HCT116 (cell line): Measurements from ENCODE around the gene TUBA3C.

Source experiments
- CBX3 ChIP-seq: IDR thresholded peaks from 2 replicates; pipeline ENCODE4 v1.6.1; 2012; ENCODE audit warnings: low read depth
- CEBPB ChIP-seq: IDR thresholded peaks from 2 replicates; pipeline ENCODE4 v1.6.1; 2012; ENCODE audit warnings: low read depth
- CTCF ChIP-seq, 3 experiments: fragments of 200-600 bp in 1 of 3; sonication (generic) in 1 of 3; IDR thresholded peaks in 2 of 3; conservative IDR thresholded peaks in 1 of 3; 2 replicates each; pipeline ENCODE4 v1.5.1; 2012 to 2017; ENCODE audit warnings: low read depth in 2 of 3, low read length in 2 of 3, antibody characterized with exemption in 1 of 3, borderline replicate concordance in 1 of 3, control low read depth in 1 of 3, mild to moderate bottlenecking in 1 of 3, mixed read lengths in 1 of 3, mixed run types in 1 of 3, moderate library complexity in 1 of 3; ENCODE audit not compliant: insufficient read depth in 1 of 3
- EZH2 ChIP-seq: fragments of 200-600 bp; sonication (generic); IDR thresholded peaks from 2 replicates; pipeline ENCODE4 v1.6.1; 2017; ENCODE audit warnings: antibody characterized with exemption, mixed run types
- EZH2phosphoT487 ChIP-seq: fragments of 200-600 bp; IDR thresholded peaks from 2 replicates; pipeline ENCODE4 v1.6.1; 2018; ENCODE audit warnings: antibody characterized with exemption, borderline replicate concordance
- MAX ChIP-seq: IDR thresholded peaks from 2 replicates; pipeline ENCODE4 v1.6.1; 2012
- POLR2A ChIP-seq: IDR thresholded peaks from 2 replicates; pipeline ENCODE4 v1.7.0; 2011; ENCODE audit warnings: borderline replicate concordance; ENCODE audit not compliant: insufficient read depth, insufficient read length; ENCODE audit errors: extremely low read depth
- POLR2AphosphoS5 ChIP-seq: IDR thresholded peaks from 2 replicates; pipeline ENCODE4 v1.6.1; 2011; ENCODE audit warnings: mild to moderate bottlenecking, low read depth, low read length, moderate library complexity
- SP1 ChIP-seq: IDR thresholded peaks from 2 replicates; pipeline ENCODE4 v1.6.1; 2012; ENCODE audit warnings: low read depth
- ZFX ChIP-seq: fragments of 450-650 bp; IDR thresholded peaks from 2 replicates; pipeline ENCODE4 v1.6.1; 2017
- ZNF274 ChIP-seq: fragments of 200-500 bp; sonication (Bioruptor generic); IDR thresholded peaks from 2 replicates; pipeline ENCODE4 v1.6.1; 2014; ENCODE audit warnings: mild to moderate bottlenecking, low read depth, low read length, inconsistent platforms

- TF ChIP-seq MAX, result no peak
- TF ChIP-seq SP1, result no peak
- TF ChIP-seq CBX3, result no peak
- no peak for TF ChIP-seq CTCF (IDR thresholded peaks at IDR 0.05 in 2 of 3, conservative IDR thresholded peaks at IDR 0.05 in 1 of 3; ENCODE audit: borderline replicate concordance in 1 of 3, insufficient read depth in 1 of 3, low read depth in 2 of 3, low read length in 2 of 3)
- no peak for TF ChIP-seq EZH2
- TF ChIP-seq POLR2A, result no peak
- TF ChIP-seq EZH2phosphoT487, result no peak
- TF ChIP-seq ZNF274, result no peak
- TF ChIP-seq CEBPB, result no peak
- no peak for TF ChIP-seq ZFX
- no peak for TF ChIP-seq POLR2AphosphoS5
Observed at GRCh38 chr13:19179916-19180315, 1.7 kb downstream of the TUBA3C start.
